Motor neuron (in vitro differentiated cells): ENCODE data around the gene FER. TPM values are rescaled to one million over a fixed set of nuclear protein-coding genes. Genes with fewer than 3 reads are reported as not detected.

Experiments
- ATAC-seq, 8 experiments: fragments of 200-7000 bp; cut with Tn5 transposase; replicated peaks in 6 of 8; 2 replicates each; pipeline ENCODE4 v1.8.0; 2021; ENCODE audit warnings: mild to moderate bottlenecking in 8 of 8, moderate library complexity in 8 of 8
- H3K27ac ChIP-seq, 2 donors: fragments of 250-450 bp; sonication (Bioruptor Pico); 2 replicates each; pipeline ENCODE4 v1.9.0; 2021; ENCODE audit warnings: antibody characterized with exemption in 2 of 2, mild to moderate bottlenecking in 2 of 2, moderate library complexity in 1 of 2
- H3K4me1 ChIP-seq, 2 donors: fragments of 250-450 bp; sonication (Bioruptor Pico); replicated peaks in 1 of 2; 2 replicates each; pipeline ENCODE4 v1.6.1; 2021; ENCODE audit warnings: antibody characterized with exemption in 2 of 2, mild to moderate bottlenecking in 2 of 2, moderate library complexity in 1 of 2
- H3K4me3 ChIP-seq, 5 donors: fragments of 250-450 bp; sonication (Bioruptor Pico); 2 replicates each; pipeline ENCODE4 v1.9.0; 2021; ENCODE audit warnings: antibody characterized with exemption in 5 of 5, mild to moderate bottlenecking in 5 of 5, moderate library complexity in 4 of 5
- WGBS, 10 experiments: fragments of 450-650 bp; shearing (Covaris generic); methylation state at CpG; one replicate each; pipeline ENCODE4 v1.0.0; 2022; 5-methylcytosine and 5-hydroxymethylcytosine counted together
- in situ Hi-C, 9 experiments: fragments of 400-800 bp; cut with MboI; loops; one replicate each; pipeline ENCODE4 v1.15.0; 2021; ENCODE audit warnings: low sequenced_read_pairs in 9 of 9, low pct_unique_long_range_greater_than_20kb in 2 of 9; ENCODE audit not compliant: unreplicated experiment in 9 of 9
- total RNA-seq, 8 experiments: library from RNA; unstranded; fragments of 300-600 nt; gene quantifications; 2 replicates each; pipeline versions ENCODE4 v1.2.3 to v1.2.4, GENCODE V29; 2022

Gene FER
- total RNA-seq, 8 experiments from 2014 or later = 10.9 to 77.9 (median 24.1) TPM

- ATAC-seq = no peak
- in situ Hi-C loops = no loop called here
Measured at GRCh38 chr5:108925073-108925472, 177.4 kb downstream of the FER start.

DNA sequence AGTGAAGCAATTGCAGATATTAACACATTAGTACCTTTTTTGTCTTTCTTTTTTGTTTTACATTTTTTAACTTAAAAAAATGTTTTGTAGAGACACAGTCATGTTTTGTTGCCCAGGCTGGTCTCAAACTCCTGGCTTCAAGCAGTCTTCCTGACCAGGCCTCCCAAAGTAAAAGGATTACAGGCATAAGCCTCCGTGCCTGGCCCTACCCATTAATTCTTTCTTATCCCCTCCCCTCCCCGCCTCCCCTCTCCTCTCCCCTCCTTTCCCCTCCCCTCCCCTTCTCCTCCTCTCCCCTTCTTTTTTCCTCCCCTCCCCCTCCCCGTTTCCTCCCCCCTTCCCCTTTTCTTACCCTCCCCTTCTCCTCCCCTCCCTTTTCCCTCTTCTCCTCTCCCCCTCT, 182.4 kb downstream of the FER start:
- ATAC-seq = no peak
- in situ Hi-C loops = no loop called here
- 60 to 100% (median 90%) methylated on average over 1 of the region's 3 CpGs; no CpG with 5 or more reads in 6 of the 10 experiments for WGBS, 10 experiments

More at GRCh38 chr5:108925073-108925472, 177.4 kb downstream of the FER start:
- H3K4me1 ChIP-seq = no peaks in the 10 kb centered on the region
- H3K27ac ChIP-seq = no peak overlapping the region
- no peak overlapping the region for H3K4me3 ChIP-seq

DNA sequence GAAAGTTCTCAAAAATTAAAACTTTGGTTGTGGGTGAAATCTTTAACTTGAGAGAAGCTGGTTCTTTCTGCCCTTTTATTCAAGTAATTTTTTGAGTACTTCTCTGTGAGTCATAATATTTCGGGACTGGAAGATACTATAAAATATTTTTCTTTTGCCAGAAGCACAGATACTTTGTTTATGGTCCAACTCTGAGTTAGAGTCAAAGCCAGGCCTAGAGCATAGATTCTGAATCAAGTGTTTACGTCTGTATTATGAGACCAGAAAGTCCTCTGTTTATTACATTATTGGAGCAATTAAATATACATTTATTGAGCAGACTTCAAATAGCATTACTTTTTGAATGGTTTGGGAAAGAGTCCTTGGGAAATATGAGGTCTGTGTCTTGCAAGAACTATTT, 187.9 kb downstream of the FER start:
- Histone ChIP-seq H3K4me3 (no peak overlapping the region), H3K4me1 (no peaks in the 10 kb centered on the region), H3K27ac (no peak overlapping the region)
- in situ Hi-C loops = no loop called here
- ATAC-seq = no peak
- WGBS, 10 experiments = 43 to 100% (median 98%) methylated on average over 1 to 2 of the region's 2 CpGs

More for the DNA sequence above, 182.4 kb downstream of the FER start:
- Histone ChIP-seq H3K4me3 (no peak overlapping the region), H3K4me1 (no peaks in the 10 kb centered on the region), H3K27ac (no peak overlapping the region)

DNA sequence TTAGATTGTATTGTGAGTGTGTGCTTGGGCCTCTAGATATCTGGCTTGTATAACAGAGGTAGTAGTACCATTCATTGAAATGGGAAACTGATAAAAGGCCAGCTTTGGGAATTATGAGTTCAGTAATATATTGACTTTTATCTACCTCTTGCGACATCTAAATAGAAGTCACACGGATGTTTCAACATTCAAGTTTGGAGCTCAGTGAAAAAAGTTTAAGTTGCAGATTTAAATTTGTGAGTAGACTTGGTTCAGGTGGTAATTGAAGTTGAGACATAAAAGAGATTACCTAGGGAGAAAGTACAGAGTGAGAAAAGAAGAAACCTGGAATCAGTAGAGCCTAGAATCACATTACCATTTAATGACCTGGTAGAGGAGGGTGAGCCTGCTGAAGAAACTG, 189.5 kb downstream of the FER start:
- Histone ChIP-seq H3K4me1 (no peaks in the 10 kb centered on the region), H3K27ac (no peak overlapping the region), H3K4me3 (no peak overlapping the region)
- ATAC-seq = no peak
- 94 to 100% (median 100%) methylated on average over 2 of the region's 2 CpGs; no CpG with 5 or more reads in 2 of the 10 experiments for WGBS, 10 experiments
- in situ Hi-C loops = no loop called here

- no peak for ATAC-seq
- WGBS, 10 experiments = 74 to 100% (median 100%) methylated on average over 1 to 4 of the region's 4 CpGs; no CpG with 5 or more reads in 2 of the 10 experiments
- Histone ChIP-seq H3K4me1 (no peaks in the 10 kb centered on the region), H3K4me3 (no peak overlapping the region), H3K27ac (no peak overlapping the region)
- in situ Hi-C loops = no loop called here
Measured at GRCh38 chr5:108940506-108940905, 192.8 kb downstream of the FER start.

- in situ Hi-C loops = no loop called here
- 80 to 100% (median 100%) methylated on average over 1 to 2 of the region's 2 CpGs; no CpG with 5 or more reads in 1 of the 10 experiments for WGBS, 10 experiments
- no peak for ATAC-seq
- Histone ChIP-seq H3K4me1 (no peaks in the 10 kb centered on the region), H3K27ac (no peak overlapping the region), H3K4me3 (no peak overlapping the region)
Measured at GRCh38 chr5:108941746-108942145, 194.0 kb downstream of the FER start.

DNA sequence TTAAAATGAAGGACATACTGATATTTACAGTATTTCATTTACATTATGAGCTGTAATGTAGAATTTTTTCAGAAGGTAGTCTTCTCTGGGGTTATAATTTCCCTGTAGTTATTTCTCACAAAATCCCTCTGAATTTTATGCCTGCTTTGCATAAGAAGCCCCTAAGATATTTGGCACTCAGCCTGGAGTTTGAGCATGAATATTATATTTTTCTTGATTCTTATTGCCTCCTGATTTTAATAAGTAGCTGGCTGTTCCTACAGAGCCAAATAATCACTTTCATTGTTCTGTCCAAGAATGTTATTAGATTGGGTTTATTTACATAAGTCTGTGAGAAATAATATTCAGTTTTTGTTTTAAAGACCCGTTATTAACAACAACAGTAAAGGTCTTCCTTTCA, 195.0 kb downstream of the FER start:
- 0 to 100% (median 56%) methylated on average over 1 of the region's 1 CpG; no CpG with 5 or more reads in 2 of the 10 experiments for WGBS, 10 experiments
- ATAC-seq = peak in 2 of 8 experiments; percentile 8 to 48
- in situ Hi-C loops = no loop called here
- Histone ChIP-seq H3K27ac (no peak overlapping the region), H3K4me1 (no peaks in the 10 kb centered on the region), H3K4me3 (no peak overlapping the region)

DNA sequence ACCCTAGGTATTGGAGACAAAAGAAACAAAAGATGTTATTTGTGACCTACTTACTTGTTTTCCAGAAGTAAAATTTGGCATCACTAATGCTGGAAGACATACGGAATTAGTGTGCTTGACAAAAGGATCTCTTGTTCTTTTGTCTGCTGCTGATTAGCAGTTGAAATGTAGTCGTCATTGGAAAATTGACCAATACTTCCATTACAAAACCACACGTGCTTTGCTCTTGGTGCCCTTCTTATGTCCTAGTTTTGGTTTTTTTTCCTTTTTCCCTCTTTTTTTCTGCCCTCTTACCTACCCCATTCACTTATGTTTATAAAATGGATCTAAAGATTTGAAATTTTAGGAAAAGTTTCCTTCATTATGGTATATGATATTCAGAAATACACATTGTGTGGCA, 197.4 kb downstream of the FER start:
- Histone ChIP-seq H3K4me3 (no peak overlapping the region), H3K4me1 (no peaks in the 10 kb centered on the region), H3K27ac (no peak overlapping the region)
- no peak for ATAC-seq
- 15 to 65% (median 41%) methylated on average over 2 to 3 of the region's 3 CpGs for whole genome bisulfite sequencing, 10 experiments
- in situ Hi-C loops = no loop called here

- no peaks in the 10 kb centered on the region for H3K4me1 ChIP-seq
- no peak overlapping the region for H3K27ac ChIP-seq
- in situ Hi-C loops = no loop called here
- peak in 2 of 8 experiments; percentile 25 to 63 for ATAC-seq
- 0 to 100% (median 58%) methylated on average over 1 of the region's 1 CpG; no CpG with 5 or more reads in 4 of the 10 experiments for WGBS, 10 experiments
- H3K4me3 ChIP-seq = no peak overlapping the region
Measured at GRCh38 chr5:108946008-108946407, 198.3 kb downstream of the FER start.

GRCh38 chr5:108947164-108947563, 199.5 kb downstream of the FER start:
- peak in 3 of 8 experiments; percentile 61 to 92 (median 82) for ATAC-seq
- Histone ChIP-seq H3K4me3 (no peak overlapping the region), H3K27ac (no peak overlapping the region), H3K4me1 (no peaks in the 10 kb centered on the region)
- in situ Hi-C loops = no loop called here
- 0 to 100% (median 80%) methylated on average over 1 of the region's 1 CpG; no CpG with 5 or more reads in 1 of the 10 experiments for WGBS, 10 experiments

DNA sequence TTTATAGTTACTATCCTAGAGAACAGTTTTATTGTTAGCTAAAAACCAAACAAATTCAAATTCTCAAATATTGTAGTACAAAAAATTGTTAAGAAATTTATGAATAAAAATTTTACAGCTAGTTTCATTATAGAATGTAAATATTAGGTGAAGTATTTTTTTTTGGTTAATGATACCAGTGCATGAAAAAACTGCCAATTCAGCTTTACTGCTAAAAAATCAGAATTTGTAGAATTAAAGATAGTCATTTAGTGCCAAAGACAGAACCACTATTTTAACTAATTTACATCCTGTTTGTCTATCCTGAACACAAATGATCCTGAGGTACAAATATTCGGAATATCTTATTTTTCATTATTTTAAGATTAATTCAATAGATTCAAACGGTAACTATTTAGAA, 202.6 kb downstream of the FER start:
- H3K4me3 ChIP-seq = no peak overlapping the region
- WGBS, 10 experiments = 90 to 100% (median 100%) methylated on average over 2 of the region's 2 CpGs; no CpG with 5 or more reads in 1 of the 10 experiments
- H3K4me1 ChIP-seq = no peaks in the 10 kb centered on the region
- in situ Hi-C loops = no loop called here
- no peak overlapping the region for H3K27ac ChIP-seq
- ATAC-seq = no peak

DNA sequence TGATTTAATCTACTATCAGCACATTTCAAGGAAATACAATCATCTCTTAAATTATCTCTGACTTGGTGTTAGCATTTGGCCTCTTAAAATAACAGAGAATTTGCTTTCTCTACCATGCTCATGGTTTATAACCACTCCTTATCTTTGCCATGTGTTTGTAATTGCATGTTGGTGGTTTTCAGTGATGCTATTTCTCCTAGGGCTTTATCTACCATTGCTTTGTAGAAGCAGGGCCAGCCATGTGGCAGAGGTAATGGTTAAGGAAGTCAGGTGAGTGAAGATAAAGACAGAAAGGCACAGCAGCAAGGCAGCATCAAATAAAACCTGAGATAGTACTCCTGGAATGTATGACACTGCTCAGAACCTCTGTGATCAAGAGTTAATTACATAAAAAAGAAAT, 206.2 kb downstream of the FER start:
- in situ Hi-C loops = no loop called here
- Histone ChIP-seq H3K4me3 (no peak overlapping the region), H3K27ac (no peak overlapping the region), H3K4me1 (no peaks in the 10 kb centered on the region)
- ATAC-seq = no peak

DNA sequence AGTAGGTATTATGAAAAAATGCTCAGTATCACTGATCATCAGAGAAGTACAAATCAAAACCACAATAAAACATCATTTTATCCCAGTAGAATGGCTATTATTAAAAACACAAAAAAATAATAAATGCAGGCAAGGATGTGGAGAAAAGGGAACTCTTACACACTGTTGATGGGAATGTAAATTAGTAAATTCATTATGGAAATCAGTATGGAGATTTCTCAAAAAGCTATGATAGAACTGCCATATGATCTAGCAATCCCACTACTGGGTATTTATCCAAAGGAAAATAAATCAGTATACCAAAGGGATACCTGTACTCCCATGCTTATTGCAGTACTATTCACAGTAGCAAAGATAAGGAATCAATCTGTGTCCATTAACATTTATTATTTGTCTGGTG, 209.6 kb downstream of the FER start:
- ATAC-seq = peak in 3 of 8 experiments; percentile 47 to 62 (median 57)
- no peak overlapping the region for H3K4me3 ChIP-seq
- no peak overlapping the region for H3K27ac ChIP-seq
- no peaks in the 10 kb centered on the region for H3K4me1 ChIP-seq
- in situ Hi-C loops = no loop called here

GRCh38 chr5:108966910-108967309, 219.2 kb downstream of the FER start:
- H3K27ac ChIP-seq = no peak overlapping the region
- H3K4me1 ChIP-seq = no peaks in the 10 kb centered on the region
- ATAC-seq = no peak
- in situ Hi-C loops = no loop called here
- WGBS, 10 experiments = 90 to 100% (median 93%) methylated on average over 1 to 6 of the region's 6 CpGs; no CpG with 5 or more reads in 2 of the 10 experiments
- H3K4me3 ChIP-seq = no peak overlapping the region
